Gastrocnemius medialis (tissue), 4 donors: Measurements from ENCODE around the gene CACNB1. TPM values are rescaled to one million over a fixed set of nuclear protein-coding genes. Genes with fewer than 3 reads are reported as not detected.

ENCODE experiments used
- ATAC-seq, 2 donors: fragments of 150-250 bp; one replicate each; pipeline ENCODE4 v1.9.1; 2016
- DNase-seq, 2 donors: peaks; one replicate each; pipeline ENCODE4 v3.0.0-alpha.2; 2019
- H3K27ac ChIP-seq, 4 donors: fragments of 200-600 bp; sonication (generic); 1 replicate in 1 of 4; 2 replicates in 3 of 4; pipeline ENCODE4 v1.5.1; 2016 to 2018; ENCODE audit warnings: mild to moderate bottlenecking in 2 of 4, moderate library complexity in 1 of 4
- H3K27me3 ChIP-seq, 3 donors: fragments of 200-600 bp; sonication (generic) in 2 of 3; 1 replicate in 1 of 3; 2 replicates in 2 of 3; pipeline versions ENCODE4 v1.5.1 to v1.6.0; 2016 to 2019; ENCODE audit warnings: mild to moderate bottlenecking in 1 of 3, moderate library complexity in 1 of 3
- H3K36me3 ChIP-seq, 2 donors: fragments of 200-600 bp; sonication (generic) in 1 of 2; one replicate each; pipeline ENCODE4 v1.5.1; 2017 to 2018
- H3K4me1 ChIP-seq, 2 donors: fragments of 200-600 bp; sonication (generic) in 1 of 2; one replicate each; pipeline ENCODE4 v1.5.1; 2016 to 2017; ENCODE audit warnings: mild to moderate bottlenecking in 2 of 2
- H3K4me3 ChIP-seq, 4 donors: fragments of 200-600 bp; sonication (generic) in 3 of 4; 1 replicate in 1 of 4; 2 replicates in 3 of 4; pipeline ENCODE4 v1.5.1; 2016 to 2019; ENCODE audit warnings: mild to moderate bottlenecking in 2 of 4
- H3K9me3 ChIP-seq, 3 donors: fragments of 200-600 bp; sonication (generic) in 2 of 3; 1 replicate in 1 of 3; 2 replicates in 2 of 3; pipeline ENCODE4 v1.5.1; 2016 to 2019
- CTCF ChIP-seq, 5 experiments: fragments of 450-650 bp in 3 of 5; fragments of 200-600 bp in 2 of 5; sonication (generic) in 2 of 5; IDR thresholded peaks in 4 of 5; conservative IDR thresholded peaks in 1 of 5; 1 replicate in 4 of 5; 2 replicates in 1 of 5; pipeline ENCODE4 v1.5.1; 2016 to 2019; ENCODE audit warnings: antibody characterized with exemption in 5 of 5, mild to moderate bottlenecking in 3 of 5, moderate library complexity in 3 of 5
- POLR2A ChIP-seq, 2 donors: fragments of 450-650 bp; IDR thresholded peaks; one replicate each; pipeline ENCODE4 v1.6.1; 2017; ENCODE audit warnings: antibody characterized with exemption in 2 of 2, mild to moderate bottlenecking in 2 of 2, moderate library complexity in 2 of 2
- in situ Hi-C, 4 donors: fragments of 200-750 bp; cut with MboI; loops; one replicate each; pipeline versions ENCODE4 v1.15.0 to v1.8.0; 2017; ENCODE audit warnings: low sequenced_read_pairs in 4 of 4
- intact Hi-C: fragments of 100-400 bp; cut with DNase I; formaldehyde crosslinking; loops from one replicate; pipeline ENCODE4 v1.15.1; 2023; ENCODE audit warnings: low total_unique reads
- total RNA-seq, 4 donors: library from RNA; depleted of rRNA; stranded (reverse); fragments of >200 nt; gene quantifications; one replicate each; pipeline versions ENCODE4 v1.1.0 to v1.2.3, GENCODE V29; 2016

The CACNB1 gene
- total RNA-seq, 4 donors from 2014 or later, result 236 to 432 (median 340) TPM

GRCh38 chr17:39200957-39201510 is 3.6 kb upstream of the CACNB1 start:
- intact Hi-C loops, result no loop called here
- DNase-seq (no peak), ATAC-seq (no peak)
- Histone ChIP-seq H3K27me3 (no peaks in the 10 kb centered on the region), H3K27ac (peak overlapping the region; percentile 87 to 99 (median 94)), H3K9me3 (no peaks in the 10 kb centered on the region), H3K4me1 (peaks cover 31 to 32% of the 10 kb centered on the region in 2 donors), H3K4me3 (peak overlapping the region; percentile 79 to 94 (median 84)), H3K36me3 (peaks cover 0 to 42% of the 10 kb centered on the region in 2 donors)
- in situ Hi-C loops, result no loop called here
- TF ChIP-seq POLR2A (IDR thresholded peaks at IDR 0.05) (no peak), CTCF (IDR thresholded peaks at IDR 0.05 in 4 of 5, conservative IDR thresholded peaks at IDR 0.05 in 1 of 5) (no peak)

GRCh38 chr17:39200070-39200879 is 2.8 kb upstream of the CACNB1 start, which contains the start of gene RPL19:
Gene RPL19, plus strand, starts transcription at chr17:39200283. Its CDS starts 62 bp downstream, at chr17:39200345.
- in situ Hi-C loops, result no loop called here

GRCh38 chr17:39199820-39200069 is 2.3 kb upstream of the CACNB1 start:
- H3K36me3 ChIP-seq, result peaks cover 0 to 38% of the 10 kb centered on the region in 2 donors
- no peaks in the 10 kb centered on the region for H3K27me3 ChIP-seq
- H3K9me3 ChIP-seq, result no peaks in the 10 kb centered on the region
- in situ Hi-C loops (no loop called here), intact Hi-C loops (loop anchor here (10.0 kb wide), 2 partner anchors 465 to 1145 kb away; partner anchors contain the start of genes PNMT and TCAP)
- H3K4me3 ChIP-seq, result peak overlapping the region; percentile 79 to 94 (median 84)
- ATAC-seq (peak; percentile 69 to 82), DNase-seq (peak; percentile 92)
- H3K4me1 ChIP-seq, result peaks cover 44 to 45% of the 10 kb centered on the region in 2 donors
- TF ChIP-seq POLR2A (IDR thresholded peaks at IDR 0.05), result peak in 1 of 2 donors; percentile 82
- TF ChIP-seq CTCF (IDR thresholded peaks at IDR 0.05 in 4 of 5, conservative IDR thresholded peaks at IDR 0.05 in 1 of 5), result no peak
- H3K27ac ChIP-seq, result peak overlapping the region; percentile 87 to 99 (median 94)

More at GRCh38 chr17:39200070-39200879, 2.8 kb upstream of the CACNB1 start, which contains the start of gene RPL19:
- peak within 1 kb of the TSS; percentile 79 to 94 (median 84) for H3K4me3 ChIP-seq
- intact Hi-C loops, result no loop called here
- H3K27ac ChIP-seq, result peak within 1 kb of the TSS; percentile 87 to 99 (median 94)
- peaks cover 38 to 40% of the 10 kb centered on the region in 2 donors for H3K4me1 ChIP-seq
- H3K36me3 ChIP-seq, result peaks cover 0 to 42% of the 10 kb centered on the region in 2 donors
- no peaks in the 10 kb centered on the region for H3K9me3 ChIP-seq
- TF ChIP-seq POLR2A (IDR thresholded peaks at IDR 0.05) (peak; percentile 85 to 93), CTCF (IDR thresholded peaks at IDR 0.05 in 4 of 5, conservative IDR thresholded peaks at IDR 0.05 in 1 of 5) (no peak)
- DNase-seq (peak; percentile 61 to 65), ATAC-seq (peak; percentile 57 to 61)
- H3K27me3 ChIP-seq, result no peaks in the 10 kb centered on the region

GRCh38 chr17:39198186-39198566 is 707 bp upstream of the CACNB1 start:
- in situ Hi-C loops (no loop called here), intact Hi-C loops (loop anchor here (10.0 kb wide), 2 partner anchors 467 to 1147 kb away; partner anchors contain the start of genes PNMT and TCAP)
- Histone ChIP-seq H3K27me3 (no peaks in the 10 kb centered on the region), H3K4me1 (peaks cover 56% of the 10 kb centered on the region in 2 donors), H3K36me3 (peaks cover 0 to 22% of the 10 kb centered on the region in 2 donors), H3K4me3 (peak overlapping the region in 3 of 4 donors; percentile 81 to 95 (median 93)), H3K9me3 (no peaks in the 10 kb centered on the region), H3K27ac (peak overlapping the region; percentile 87 to 99 (median 94))
- ATAC-seq (no peak), DNase-seq (no peak)
- no peak for TF ChIP-seq CTCF (IDR thresholded peaks at IDR 0.05 in 4 of 5, conservative IDR thresholded peaks at IDR 0.05 in 1 of 5)
- no peak for TF ChIP-seq POLR2A (IDR thresholded peaks at IDR 0.05)
